NCI-H2081 treated with DMSO at 0.1 percent for 48 hours (cell line): ENCODE measurements around the gene MXI1.
"Not testable (repeated sequence)": the region's sequence is repeated elsewhere in the genome, so short reads cannot be mapped to it uniquely, and the experiment has no call there.

Experiments used
- DNase-seq: peaks from one replicate; lab custom pipeline; 2025; lab: John Stamatoyannopoulos, UW

MXI1 gene

GRCh38 chr10:110239892-110240291 lies 32.5 kb downstream of the MXI1 start:
- DNase-seq = no peak

GRCh38 chr10:110241407-110241806 lies 34.0 kb downstream of the MXI1 start:
- DNase-seq = no peak

DNA sequence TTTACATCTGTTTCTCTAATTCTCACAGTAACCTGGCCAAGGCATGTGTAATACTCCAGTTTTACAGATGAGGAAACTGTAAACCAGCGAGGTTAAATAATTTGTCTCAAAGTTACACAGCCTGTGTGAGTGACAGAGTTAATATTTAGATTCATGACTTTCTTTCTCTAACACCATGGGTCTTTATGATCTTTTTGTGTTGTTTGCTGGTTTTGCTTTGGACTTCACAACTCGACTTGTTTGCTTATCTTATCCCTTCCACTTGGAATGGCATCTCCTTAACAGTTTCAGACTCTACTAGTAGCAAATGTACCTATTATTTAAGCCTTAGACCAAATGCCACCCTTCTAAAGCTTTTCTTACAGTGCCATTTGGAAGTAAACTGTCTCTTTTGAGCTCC lies 34.4 kb downstream of the MXI1 start:
- no peak for DNase-seq

DNA sequence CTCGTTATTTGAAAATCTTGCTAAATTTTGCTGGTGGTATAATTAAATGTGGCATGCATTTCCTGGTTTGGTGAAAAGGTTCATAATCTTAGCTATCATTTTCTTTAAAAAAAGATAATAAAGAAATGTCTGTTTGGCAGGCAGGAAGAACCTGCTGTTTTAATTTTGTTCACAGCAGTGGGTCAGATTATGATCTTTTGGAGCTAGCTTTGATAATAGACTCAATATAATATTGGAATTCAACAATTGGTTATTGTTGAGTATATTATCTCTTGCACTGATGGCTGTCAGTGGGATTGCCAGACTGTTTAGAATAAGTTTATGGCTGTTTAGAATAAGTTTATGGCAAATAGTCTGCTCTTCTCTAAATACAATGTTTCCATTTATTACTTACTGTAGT lies 35.1 kb downstream of the MXI1 start:
- no peak for DNase-seq

DNA sequence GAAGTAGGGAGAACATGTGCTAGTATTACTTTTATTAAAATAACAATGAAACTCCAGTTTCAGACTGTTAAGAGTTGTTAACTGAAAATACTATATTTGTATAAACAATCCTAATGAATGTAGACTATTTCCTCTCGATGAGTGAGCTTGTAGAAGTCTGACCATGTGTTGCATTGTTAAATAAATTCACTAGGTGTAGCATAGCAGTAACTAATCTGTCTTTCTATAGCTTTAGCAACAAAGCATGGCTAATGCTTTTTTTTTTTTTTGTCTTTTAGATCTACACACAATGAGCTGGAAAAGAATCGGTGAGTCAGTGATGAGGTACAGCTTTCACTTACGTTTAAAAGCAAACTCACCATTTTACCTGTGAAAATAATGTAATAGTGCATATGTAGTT lies 37.1 kb downstream of the MXI1 start:
- no peak for DNase-seq

DNA sequence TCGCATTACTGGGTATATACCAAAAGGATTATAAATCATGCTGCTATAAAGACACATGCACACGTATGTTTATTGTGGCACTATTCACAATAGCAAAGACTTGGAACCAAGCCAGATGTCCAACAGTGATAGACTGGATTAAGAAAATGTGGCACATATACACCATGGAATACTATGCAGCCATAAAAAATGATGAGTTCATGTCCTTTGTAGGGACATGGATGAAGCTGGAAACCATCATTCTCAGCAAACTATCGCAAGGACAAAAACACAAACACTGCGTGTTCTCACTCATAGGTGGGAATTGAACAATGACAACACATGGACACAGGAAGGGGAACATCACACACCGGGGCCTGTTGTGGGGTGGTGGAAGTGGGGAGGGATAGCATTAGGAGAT lies 40.4 kb downstream of the MXI1 start:
- not testable (repeated sequence) for DNase-seq

DNA sequence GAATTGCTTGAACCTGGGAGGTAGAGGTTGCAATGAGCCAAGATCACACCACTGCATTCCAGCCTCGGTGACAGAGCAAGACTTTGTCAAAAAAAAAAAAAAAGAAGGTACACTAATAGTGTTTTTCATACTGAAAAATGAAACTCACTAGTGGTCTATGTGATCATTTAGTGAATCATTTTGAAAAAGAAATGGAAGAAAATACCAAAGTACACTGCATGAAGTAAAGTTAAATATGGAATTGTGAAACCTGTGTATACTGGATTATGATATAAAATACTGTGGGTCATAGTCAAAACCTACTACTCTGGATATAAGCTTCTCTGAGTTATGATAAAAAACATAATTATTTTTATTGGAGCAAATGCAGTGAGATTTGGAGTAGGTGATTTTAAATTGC lies 42.1 kb downstream of the MXI1 start:
- DNase-seq = not testable (repeated sequence)

DNA sequence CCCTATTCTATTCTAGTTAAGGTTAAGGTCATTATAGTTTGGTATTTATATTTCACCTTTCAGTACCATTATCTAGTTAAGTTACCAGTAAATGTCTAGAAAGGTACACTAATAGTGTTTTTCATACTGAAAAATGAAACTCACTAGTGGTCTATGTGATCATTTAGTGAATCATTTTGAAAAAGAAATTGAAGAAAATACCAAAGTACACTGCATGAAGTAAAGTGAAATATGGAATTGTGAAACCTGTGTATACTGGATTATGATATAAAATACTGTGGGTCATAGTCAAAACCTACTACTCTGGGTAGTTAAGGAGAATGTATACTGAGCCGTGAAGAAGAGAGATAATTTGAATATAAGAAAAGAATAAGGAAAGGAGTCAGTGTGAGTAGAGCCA lies 44.0 kb downstream of the MXI1 start:
- DNase-seq = not testable (repeated sequence)

DNA sequence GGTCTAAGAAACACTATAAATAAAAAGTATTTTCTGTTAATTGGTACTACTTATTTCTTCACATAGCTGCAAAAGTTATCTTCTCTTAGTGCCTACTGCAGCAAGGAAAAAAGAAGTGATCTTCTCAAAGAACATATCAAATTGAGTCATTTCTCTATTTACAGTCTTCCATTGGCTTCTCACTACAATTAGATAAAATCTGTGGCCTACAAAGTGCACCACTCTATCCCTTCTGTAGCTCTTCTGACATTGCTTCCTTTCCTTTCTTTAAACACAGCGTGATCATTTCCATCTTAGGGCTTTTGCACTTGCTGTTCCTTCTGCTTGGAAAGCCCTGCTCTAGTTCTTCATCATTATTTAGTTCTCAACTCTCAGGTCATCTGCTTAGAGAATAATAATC lies 44.7 kb downstream of the MXI1 start:
- no peak for DNase-seq

- no peak for DNase-seq
Measured at GRCh38 chr10:110254467-110254866, 47.1 kb downstream of the MXI1 start.

GRCh38 chr10:110258542-110258941 lies 51.1 kb downstream of the MXI1 start:
- no peak for DNase-seq

DNA sequence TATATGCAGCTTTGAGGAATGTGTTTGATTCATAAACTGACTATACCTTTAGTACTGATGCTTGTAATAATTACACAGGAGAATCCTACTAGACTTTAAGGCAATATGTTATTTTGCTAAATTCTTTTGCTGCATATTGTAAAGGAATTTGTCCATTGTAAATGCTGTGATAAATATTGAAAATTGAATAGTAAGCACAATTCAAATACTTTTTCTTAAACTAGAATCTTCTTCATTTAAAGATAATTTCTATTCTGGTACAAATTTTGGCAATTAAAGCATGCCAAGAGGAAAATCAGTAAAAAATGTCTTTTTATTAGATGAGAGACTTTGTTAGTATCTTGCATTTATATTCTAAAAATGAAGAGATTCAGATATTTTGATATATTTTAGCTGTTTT lies 51.9 kb downstream of the MXI1 start:
- no peak for DNase-seq

DNA sequence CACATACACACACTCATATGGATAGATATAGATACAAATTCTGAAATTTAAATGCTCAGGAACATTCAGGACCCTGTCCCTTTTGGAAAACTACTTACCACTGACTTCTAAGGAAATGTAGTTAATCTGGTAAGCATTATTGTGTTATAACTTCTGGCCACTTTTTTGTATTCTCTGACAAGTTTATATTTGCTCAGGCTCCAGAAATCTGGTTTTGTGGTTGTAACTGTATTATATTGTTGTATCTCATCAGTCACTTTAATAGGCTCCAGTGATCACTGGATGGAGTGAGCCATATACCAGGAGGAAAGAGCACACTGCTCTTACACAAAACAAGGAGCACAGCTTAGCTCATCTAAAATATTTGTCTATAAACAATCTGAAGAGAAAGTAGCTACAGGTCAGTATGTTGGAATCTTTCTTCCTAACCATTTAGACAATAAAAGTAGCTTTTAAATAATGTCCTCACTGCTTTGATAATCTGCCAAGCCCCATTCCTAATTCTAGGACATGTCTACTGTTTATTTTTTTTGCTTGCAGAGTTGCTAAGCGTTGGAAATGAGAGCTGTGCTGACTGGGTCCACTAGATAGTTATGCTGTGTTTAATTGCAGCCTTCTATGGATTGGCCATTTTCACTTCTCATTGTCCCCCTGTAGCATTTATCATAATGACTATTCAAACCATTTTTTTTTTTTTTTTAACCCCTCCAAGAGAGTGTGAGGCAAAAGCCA lies 53.5 kb downstream of the MXI1 start:
- no peak for DNase-seq

- no peak for DNase-seq
Measured at GRCh38 chr10:110263164-110263563, 55.8 kb downstream of the MXI1 start.

DNA sequence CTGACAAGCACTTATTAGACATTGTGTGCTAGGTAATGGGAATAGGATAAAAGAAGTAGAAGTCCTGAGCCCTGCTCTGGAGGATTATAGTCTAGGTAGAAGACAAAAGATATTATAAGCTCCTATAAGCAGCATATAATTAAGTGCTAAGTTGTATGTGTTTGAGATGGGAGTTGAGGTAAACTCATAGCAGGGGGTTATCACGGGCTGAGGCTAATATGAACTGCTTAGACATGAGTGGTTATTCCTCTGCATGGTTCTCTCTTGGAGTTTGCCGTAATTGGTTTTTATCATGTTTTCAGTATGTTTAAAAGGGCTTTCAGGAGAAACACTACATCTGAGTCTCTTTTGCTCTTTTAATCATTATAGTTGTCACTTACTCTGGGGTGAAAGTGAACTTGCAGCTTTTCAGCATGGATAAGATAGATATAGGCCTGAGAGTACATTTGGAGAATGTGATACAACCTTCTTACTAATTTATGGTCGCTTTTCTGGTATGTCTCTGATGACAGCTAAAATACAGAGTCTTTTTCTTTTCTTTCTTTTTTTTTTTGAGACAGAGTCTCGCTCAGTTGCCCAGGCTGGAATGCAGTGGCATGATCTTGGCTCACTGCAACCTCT lies 58.3 kb downstream of the MXI1 start:
- DNase-seq = no peak

- DNase-seq = no peak
Measured at GRCh38 chr10:110267276-110267675, 59.9 kb downstream of the MXI1 start.

DNA sequence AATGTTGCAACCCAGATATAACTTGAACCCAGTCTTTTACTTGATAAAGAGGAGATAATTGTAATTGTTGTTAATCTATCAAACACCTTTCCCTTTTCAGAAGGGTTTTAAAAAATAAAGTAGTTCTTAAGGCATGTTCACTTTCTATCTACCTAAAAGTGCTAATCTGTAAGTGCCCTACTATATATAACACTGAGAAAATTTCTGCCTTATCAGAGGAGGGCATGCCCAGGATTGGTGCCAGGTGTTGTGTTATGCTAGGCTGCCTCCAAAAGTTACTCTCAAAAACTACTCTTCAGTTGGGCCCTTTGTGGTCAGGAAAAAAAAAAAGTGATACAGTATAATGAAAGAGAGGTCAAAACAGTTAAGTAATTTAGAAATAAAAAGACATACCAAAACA lies 61.0 kb downstream of the MXI1 start:
- no peak for DNase-seq

- DNase-seq = no peak
Measured at GRCh38 chr10:110268971-110269370, 61.6 kb downstream of the MXI1 start.

GRCh38 chr10:110269374-110270318 lies 62.2 kb downstream of the MXI1 start:
- DNase-seq = no peak

DNA sequence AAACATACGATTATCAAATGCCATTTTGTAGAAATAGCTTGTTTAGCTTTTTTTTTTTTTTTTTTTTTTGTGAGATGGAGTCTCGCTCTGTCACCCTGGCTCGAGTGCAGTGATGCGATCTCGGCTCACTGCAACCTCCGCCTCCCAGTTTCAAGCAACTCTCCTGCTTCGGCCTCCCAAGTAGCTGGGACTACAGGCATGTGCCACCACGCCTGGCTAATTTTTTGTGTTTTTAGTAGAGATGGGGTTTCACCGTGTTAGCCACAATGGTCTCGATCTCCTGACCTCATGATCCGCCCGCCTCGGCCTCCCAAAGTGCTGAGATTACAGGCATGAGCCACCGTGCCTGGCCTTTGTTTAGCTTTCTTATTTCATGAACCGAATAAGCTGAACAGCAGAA lies 65.6 kb downstream of the MXI1 start:
- DNase-seq = not testable (repeated sequence)

GRCh38 chr10:110273474-110273873 lies 66.1 kb downstream of the MXI1 start:
- no peak for DNase-seq

DNA sequence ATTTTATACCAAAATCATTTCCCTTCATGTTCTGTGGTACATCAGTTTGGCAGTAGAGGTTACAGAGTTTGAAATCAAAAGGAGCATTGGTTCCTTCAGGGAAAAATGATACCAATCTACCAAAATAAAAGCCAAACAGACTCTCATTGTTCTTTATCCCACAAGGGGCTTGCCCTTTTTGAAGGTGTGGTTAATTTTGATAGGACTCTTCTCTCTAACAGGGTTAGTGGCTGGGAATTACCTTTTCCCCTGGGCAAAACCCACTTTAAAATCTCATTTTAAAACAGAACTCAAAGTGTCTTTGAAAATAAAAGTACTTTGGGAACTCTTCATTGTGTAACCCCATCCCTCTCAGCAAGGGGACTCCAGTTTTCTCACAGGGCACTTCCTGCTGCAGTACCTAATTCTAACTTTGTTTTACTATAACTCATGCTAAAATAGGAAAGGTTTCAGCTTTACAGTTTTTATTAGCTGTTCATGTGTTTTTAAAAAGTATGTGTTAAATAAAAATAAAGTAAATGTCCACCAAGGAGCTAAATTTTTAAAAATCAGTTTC lies 66.7 kb downstream of the MXI1 start:
- DNase-seq = no peak

DNA sequence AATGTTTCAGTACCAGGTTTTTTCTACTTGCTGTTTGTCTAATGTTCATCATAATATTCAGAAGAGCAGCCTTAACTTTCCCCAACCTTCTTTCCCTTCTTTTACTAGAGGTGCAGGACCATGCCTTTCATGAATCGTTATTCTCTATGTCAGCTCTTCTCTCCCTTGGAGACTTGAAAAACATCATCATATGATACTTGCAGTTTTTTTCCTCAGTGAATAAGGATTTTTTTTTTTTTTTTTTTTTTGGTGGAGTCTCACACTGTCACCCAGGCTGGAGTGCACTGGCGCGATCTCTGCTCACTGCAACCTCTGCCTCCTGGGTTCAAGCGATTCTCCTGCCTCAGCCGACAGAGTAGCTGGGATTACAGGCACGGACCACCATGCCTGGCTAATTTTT lies 67.2 kb downstream of the MXI1 start:
- no peak for DNase-seq
